HG03175 (cell line): ENCODE data around the gene CLEC4M.
"Not testable (repeated sequence)": the region's sequence is repeated elsewhere in the genome, so short reads cannot be mapped to it uniquely, and the experiment has no call there.

ENCODE experiments used
- ATAC-seq: cut with Tn5 transposase; IDR thresholded peaks from one replicate; pipeline ENCODE4 v1.9.1; 2021; ENCODE audit warnings: mild to moderate bottlenecking, moderate library complexity; ENCODE audit not compliant: unreplicated experiment

CLEC4M gene

DNA sequence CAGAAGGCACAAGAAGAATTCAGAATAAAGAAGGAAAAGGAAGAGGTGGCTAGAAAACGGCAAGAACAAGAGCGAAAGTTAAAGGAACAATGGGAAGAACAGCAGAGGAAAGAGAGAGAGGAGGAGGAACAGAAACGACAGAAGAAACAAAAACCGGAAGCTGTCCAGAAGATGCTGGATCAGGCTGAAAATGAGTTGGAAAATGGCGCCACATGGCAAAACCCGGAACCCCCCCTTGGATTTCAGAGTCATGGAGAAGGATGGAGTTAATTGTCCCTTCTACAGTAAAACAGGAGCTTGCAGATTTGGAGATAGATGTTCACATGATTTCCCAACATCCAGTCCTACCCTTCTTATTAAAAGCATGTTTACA is 22.4 kb upstream of the CLEC4M start:
- ATAC-seq = no peak

DNA sequence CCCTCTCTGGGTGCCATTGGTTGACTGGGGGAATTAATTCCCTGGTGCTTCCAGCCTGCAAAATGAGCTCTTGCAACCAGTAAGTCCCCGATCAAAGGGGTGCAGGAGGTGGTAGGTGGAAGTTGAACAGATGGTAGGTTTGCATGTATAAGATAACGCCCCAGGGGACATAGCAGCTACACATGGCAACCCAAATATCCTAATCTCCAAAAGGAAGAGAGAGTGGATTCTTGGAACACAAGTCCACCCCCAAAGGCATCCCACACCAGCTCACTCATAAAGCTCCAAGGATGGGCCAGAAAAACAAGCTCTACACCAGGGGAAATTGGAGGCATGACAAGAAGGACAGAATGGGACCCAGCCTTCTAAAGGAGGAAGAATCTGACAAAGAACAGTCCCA is 20.5 kb upstream of the CLEC4M start:
- ATAC-seq = no peak

DNA sequence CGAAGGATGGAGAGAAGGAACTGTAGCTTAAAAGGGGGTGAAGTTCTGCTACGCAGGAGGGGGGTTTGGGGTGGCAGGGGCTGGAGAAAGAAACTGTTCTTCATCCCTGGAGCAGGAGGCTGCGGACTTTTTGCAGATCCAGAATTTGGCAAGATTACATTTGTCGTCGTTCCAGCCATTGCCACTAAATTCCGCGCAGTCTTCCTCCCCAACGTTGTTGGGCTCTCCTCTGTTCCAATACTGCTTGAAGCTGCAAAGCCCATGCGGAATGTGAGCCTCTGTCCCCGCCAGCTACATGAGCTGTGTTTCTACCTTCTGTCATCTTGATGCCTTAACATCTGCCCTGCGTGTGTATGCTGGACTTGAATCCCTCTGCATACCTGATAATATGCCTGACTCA is 20.1 kb upstream of the CLEC4M start:
- no peak for ATAC-seq

DNA sequence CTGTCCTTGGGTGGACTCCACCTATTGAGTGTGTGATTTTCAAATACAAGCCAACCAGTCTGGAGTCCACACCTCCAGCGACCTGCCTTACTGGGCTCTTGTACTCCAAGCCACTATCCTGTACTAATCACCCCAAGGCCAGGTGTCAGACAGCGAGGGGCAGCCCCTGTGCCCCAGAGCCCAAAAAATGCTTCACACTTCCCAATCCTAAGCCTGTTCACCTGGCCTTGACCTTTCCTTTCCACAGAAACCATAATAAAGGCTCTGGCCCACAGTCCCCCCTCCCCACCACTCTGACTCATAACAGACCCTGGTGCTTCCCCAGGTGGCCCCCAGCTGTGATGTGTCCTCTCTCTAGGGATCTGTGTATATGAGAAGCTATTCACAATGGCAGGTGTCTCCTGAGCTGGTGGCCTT is 19.6 kb upstream of the CLEC4M start:
- ATAC-seq = peak; percentile 57

DNA sequence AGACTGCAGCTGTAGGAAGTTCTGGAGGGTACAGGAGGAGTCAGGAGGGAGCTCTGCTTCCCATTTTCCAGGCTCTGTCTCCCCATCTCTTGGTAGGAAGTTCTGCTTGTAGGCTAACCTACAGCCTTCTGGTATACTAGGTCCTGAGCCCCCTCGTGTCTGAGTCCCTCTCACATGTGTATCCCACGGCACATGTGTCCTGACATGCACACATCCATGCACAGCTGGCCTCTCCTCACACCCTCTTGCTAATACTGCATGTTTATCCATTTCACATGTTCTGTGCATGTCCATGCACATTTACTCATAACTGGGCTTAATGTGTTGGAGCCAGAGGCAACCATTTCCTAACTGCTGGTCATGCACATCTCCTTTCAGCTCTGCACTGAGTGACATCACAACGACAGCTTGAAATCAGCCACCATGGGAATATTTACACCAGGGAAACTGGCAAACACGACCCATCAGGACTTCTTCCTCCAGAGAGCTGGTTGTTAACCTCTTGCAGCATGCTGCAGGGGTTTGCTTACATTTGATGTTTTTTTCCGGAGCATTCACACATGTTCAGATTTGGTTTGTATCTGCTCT is 18.8 kb upstream of the CLEC4M start:
- ATAC-seq = no peak

DNA sequence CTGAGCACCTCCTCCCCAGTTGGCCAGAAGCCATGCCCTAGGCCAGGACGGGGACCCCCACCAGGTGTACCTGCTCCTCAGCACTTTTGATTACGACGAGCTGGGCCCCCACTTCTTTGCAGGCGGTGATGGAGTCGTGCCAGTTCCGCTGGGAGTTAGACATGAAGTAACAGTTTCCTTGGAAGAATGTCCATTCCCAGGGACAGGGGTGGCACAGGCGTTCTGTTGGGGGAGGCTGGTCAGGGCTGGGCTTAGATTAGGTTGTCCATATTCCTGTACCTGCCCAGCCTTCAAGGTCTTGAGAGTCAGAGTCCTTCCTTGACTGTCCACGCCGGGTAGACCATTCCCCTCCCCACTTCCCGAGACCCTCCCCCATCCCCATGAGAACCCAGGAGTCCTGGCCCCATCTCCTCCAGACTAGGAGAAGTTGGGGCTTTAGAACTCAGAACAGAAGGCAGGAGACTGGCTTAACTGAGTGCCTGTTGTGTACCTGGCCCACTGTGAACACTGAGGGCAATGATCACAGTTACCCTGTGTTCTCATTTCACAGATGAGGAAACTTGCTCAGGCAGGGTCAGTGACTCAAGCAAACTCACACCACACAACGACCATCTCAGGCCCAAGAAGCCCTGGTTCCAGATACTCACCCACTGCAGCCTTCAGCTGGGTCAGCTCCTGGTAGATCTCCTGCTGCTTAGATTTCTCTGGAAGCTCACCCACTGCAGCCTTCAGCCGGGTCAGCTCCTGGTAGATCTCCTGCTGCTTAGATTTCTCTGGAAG is 18.0 kb upstream of the CLEC4M start:
- ATAC-seq = no peak

DNA sequence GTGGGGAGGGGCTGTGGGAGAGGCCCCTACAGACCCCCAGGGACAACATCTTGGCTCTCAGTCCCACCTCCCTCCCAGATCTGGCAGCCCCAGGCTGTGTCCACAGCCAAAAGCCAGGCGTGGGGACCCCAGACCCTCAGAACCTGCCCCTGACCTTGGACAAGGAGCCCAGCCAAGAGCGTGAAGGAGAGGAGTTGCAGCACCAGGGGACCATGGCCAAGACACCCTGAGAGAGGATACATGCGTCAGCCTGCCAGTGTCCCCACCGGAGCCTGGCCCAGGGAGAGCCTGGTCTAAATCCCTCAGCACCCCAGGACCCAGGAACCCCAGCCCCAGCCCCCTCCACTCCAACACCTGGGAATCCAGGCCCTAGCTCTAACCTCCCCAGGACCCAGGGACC is 16.7 kb upstream of the CLEC4M start:
- ATAC-seq = not testable (repeated sequence)

DNA sequence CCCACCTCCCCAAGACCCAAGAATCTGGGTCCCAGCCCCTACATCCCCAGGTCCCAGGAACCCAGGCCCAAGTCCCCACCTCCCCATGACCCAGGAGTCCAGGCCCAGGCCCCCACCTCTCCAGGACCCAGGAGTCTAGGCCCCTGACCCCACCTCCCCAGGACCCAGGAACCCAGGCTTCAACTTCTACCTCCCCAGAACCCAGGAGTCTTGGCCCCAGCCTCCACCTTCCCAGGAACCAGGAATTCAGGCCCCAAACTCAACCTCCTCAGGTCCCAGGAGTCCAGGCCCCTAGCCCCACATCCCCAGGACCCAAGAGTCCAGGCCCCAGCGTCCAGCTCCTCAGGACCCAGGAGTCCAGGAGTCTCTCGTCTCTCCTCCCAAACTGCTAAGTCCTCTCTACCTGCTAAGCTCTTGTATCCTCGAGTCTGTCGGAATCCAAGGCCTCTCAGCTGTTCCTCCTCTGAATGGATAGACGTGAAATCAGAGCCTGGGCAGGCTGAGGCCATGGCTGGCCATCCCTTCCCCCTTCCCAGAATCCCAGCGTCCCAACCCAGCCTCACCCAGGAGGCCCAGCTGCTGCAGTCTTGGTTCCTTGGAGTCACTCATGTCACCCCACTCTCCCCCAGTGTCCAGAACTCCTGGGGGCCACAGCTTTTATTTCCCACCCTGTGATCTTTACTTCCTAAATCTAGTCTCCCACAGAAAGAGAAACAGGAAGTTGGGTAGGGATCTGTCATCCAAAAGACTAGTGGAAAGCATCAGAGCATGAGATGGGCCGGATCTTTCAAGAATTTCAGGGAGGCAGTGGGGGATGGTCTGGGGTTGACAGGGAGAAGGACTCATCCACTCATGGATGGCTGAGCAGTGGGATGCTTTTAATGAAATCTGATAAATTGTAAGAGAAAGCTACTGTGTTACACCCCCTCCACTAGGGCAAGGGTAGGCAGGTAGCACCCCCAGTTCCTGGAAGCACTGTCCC is 15.8 kb upstream of the CLEC4M start, which contains the start of gene CD209:
TSS of gene CD209 (minus strand) at position 632 of the 982 bp plus-strand sequence. CDS start at position 609, 23 bp downstream.
- ATAC-seq = no peak

DNA sequence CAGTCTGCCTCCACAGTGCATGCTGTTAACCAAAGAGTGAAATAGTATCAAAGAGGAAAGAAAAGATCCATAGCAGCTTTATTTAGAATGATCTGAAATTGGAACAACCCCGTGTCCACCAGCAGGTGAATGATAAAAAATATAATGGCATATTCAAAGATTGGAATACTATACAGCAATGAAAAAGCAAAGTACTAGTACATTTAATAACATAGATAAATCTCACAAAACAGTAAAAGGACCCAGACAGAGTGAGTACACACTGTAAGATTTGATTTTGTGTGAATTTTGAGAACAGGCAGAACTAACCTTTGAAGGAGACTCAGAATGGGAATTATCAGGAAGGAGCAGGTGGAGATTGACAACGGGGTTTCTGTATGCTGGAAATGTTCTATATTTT is 14.9 kb upstream of the CLEC4M start:
- no peak for ATAC-seq

DNA sequence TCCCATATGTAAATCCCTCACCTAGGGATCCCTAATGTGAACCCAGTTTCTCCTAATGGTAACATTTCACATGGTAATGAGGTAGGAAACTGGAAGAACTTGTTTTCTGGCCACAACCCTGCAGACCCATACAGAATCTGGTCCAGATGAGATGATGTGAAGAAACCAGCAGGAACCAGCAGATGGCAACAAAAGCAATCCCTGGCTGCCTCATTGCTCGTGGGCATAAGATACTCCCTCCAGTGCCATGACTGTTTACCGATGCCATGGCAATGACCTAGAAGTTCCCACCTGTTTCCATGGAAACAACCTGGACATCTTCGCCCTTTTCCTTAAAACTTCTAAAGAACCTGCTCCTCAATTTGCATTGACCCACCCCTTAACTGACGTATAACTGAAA is 14.3 kb upstream of the CLEC4M start:
- no peak for ATAC-seq

DNA sequence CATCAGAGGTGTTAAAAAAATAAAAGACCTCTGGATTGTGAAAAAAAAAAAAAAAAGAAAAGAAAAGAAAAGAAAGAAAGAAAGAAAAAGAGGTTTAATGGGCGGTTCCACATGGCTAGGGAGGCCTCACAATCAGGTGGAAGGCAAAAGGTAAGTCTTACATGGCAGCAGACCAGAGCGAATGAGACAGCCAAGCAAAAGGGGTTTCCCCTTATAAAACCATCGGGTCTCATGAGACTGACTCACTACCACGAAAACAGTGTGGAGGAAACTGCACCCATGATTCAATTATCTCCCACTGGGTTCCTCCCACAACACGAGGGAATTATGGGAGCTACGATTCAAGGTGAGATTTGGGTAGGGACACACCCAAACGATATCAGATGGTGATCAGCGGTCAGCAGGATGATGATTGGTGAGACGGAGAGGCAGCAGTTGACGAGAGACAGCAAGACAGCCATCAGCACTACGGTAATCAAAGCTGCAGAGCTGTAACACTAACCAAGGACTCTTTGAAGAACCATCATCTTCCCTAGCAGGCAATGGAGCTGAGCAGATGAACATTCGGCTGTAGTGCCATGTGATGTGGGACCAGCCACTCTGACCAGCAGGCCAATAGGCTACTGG is 11.8 kb upstream of the CLEC4M start:
- ATAC-seq = no peak

DNA sequence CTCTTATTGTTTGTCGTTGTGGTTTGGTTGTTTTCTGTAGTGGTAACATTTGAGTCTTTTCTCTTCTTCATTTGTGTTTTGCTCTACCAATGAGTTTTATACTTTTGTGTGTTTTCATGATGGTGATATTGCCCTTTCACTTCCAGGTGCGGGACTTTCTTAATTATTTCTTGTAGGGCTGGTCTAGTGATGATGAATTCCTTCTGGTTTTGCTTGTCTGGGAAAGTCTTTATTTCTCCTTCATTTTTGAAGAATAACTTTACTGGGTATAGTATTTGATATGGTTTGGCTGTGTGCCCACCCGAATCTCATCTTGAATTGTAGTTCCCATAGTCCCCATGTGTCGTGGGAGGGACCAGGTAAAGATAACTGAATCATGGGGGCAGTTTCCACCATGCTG is 6.8 kb upstream of the CLEC4M start:
- ATAC-seq = no peak

DNA sequence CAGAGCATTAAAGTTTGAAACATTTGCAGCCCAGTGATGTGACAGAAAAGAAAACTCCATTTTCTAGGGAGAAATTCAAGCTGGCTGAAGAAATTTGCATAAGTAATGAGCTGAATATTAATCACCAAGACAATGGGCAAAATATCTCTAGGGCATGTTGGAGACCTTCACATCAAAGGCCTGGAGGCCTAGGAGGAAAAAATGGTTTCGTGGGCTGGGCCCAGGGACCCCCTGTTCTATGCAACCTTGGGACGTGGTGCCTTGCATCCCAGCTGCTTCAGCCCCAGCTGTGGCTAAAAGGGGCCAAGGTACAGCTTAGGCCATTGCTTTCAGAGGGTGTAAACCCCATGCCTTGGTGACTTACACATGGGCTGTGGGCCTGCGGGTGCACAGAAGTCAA is 5.7 kb upstream of the CLEC4M start:
- ATAC-seq = no peak

DNA sequence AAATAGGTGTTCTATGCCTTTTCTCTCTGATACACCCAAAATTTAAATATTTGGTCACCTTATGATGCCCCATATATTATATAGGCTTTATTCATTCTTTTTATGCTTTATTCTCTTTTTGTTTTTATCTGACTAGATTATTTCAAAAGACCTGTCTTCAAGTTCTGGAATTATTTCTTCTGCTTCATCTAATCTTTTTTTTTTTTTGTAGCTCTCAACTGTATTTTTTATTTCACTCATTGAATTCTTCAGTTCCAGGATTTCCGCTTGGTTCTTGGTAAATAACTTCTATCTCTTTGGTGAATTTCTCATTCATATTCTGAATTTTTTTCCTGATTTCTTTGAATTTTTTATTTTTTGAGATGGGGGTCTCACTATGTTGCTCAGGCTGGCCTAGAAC is 3.9 kb upstream of the CLEC4M start:
- no peak for ATAC-seq

DNA sequence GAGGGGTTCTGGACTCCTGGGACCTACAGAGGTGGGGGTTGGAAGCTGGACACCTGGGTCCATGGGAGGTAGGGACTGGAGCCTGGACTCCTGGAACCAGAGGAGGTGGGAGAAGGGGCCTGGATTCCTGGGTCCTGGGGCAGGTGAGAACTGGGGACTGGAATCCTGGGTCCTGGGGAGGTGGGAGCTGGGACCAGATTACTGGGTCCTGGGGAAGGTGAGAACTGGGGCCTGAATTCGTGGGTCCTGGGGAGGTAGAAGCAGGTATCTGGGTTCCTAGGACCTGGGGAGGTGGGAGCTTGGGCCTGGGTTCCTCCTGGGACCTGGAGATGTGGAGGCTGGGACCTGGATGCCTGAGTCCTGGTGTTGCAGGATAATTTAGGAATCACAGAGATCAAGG is 653 bp downstream of the CLEC4M start:
- no peak for ATAC-seq

DNA sequence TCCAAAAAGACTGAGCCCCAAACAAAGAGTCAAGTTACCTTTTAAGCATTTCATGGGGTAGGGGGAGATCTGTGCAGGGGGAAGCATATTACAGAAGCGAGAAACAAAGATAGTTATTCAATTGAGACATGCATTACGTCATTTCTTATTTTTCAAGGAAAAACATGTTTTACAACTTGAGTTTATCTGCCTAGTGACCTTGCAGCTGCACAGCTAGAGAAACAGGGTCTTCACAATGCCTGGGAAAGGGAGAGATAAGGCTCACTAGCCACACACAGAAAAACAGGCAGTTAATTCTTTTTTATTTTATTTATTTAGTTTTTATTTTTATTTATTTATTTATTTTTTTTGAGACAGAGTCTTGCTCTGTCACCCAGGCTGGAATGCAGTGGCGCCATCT is 1.1 kb downstream of the CLEC4M start:
- not testable (repeated sequence) for ATAC-seq

DNA sequence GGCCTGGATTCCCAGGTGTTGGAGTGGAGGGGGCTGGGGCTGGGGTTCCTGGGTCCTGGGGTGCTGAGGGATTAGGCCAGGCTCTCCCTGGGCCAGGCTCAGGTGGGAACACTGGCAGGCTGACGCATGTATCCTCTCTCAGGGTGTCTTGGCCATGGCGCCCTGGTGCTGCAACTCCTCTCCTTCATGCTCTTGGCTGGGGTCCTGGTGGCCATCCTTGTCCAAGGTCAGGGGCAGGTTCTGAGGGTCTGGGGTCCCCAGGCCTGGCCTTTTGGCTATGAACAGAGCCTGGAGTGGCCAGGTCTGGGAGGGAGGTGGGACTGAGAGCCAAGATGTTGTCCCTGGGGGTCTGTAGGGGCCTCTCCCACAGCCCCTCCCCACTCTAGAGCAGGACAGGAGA is 2.0 kb downstream of the CLEC4M start:
- not testable (repeated sequence) for ATAC-seq

DNA sequence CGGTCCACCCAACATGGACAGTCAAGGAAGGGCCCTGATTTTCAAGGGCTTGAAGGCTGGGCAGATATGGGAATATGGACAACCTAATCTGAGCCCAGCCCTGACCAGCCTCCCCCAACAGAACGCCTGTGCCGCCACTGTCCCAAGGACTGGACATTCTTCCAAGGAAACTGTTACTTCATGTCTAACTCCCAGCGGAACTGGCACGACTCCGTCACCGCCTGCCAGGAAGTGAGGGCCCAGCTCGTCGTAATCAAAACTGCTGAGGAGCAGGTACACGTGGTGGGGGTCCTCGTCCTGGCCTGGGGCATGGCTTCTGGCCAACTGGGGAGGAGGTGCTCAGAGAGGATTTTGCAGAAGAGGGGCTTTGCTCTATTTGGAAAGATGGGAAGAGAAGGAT is 3.5 kb downstream of the CLEC4M start:
- no peak for ATAC-seq

DNA sequence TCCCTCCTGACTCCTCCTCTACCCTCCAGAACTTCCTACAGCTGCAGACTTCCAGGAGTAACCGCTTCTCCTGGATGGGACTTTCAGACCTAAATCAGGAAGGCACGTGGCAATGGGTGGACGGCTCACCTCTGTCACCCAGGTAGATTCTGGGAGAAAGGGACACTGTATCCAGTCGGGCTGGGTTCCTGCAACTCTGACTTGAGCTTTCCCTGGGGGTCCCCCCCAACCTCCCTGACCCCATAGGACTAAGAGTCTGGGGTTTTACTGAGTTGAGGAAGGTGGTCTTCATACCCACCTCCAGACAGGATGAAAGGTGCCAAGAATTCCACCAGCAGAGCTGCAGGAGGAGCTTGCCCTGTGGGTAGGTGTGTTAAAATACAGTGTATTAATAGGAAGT is 4.4 kb downstream of the CLEC4M start:
- no peak for ATAC-seq

DNA sequence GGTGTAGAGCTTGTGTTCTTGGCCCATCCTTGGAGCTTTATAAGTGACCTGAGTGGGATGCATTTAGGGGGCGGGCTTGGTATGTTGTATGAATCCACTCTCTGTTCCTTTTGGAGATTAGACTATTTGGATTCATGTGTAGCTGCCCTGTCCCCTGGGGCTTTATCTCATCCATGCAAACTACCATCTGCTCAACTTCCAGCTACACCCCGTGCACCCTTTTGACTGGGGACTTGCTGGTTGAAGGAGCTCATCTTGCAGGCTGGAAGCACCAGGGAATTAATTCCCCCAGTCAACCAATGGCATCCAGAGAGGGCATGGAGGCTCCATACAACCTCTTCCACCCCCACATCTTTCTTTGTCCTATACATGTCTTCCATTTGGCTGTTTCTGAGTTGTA is 6.1 kb downstream of the CLEC4M start:
- ATAC-seq = no peak

DNA sequence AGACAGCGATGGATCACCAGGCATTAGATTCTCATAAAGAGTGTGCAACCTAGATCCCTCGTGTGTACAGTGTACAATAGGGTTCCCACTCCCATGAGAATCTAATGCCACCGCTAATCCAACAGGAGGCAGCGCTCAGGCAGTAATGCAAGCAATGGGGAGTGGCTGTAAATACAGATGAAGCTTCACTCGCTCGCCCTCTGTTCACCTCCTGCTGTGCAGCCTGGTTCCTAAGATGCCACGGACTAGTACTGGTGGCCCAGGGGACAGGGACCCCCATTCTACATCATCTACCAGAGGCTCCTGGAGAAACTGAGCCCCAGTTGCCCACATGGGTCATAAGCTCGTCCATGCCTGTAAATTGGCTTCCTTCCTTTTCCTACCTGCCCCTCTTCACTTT is 8.0 kb downstream of the CLEC4M start:
- no peak for ATAC-seq
